ENCODE results near the gene RTTN. TPM values are rescaled to one million over a fixed set of nuclear protein-coding genes. Genes with fewer than 3 reads are reported as not detected.

RTTN gene
- total RNA-seq, 1 donor from 2014 or later, result 9.4 TPM

GRCh38 chr18:70216788-70217187 is 11.3 kb upstream of the RTTN start:
- DNase-seq (ENCODE audit: missing footprints), result no peak
- intact Hi-C loops (cut with DNase I), result no loop called here
- ATAC-seq, result no peak

GRCh38 chr18:70207181-70207580 is 1.7 kb upstream of the RTTN start:
- DNase-seq (ENCODE audit: missing footprints) (no peak), ATAC-seq (no peak)
- intact Hi-C loops (cut with DNase I), result no loop called here

- DNase-seq (ENCODE audit: missing footprints) (no peak), ATAC-seq (no peak)
- intact Hi-C loops (cut with DNase I), result no loop called here
Observed at GRCh38 chr18:70200286-70200685, 5.2 kb downstream of the RTTN start.

- DNase-seq (ENCODE audit: missing footprints), result no peak
- ATAC-seq, result no peak
- intact Hi-C loops (cut with DNase I), result loop anchor here (5.0 kb wide), 1 partner anchor 254 kb away; no protein-coding TSS in a partner anchor
Observed at GRCh38 chr18:70197844-70198243, 7.6 kb downstream of the RTTN start.

GRCh38 chr18:70197026-70197425 is 8.5 kb downstream of the RTTN start:
- ATAC-seq, result no peak
- no peak for DNase-seq (ENCODE audit: missing footprints)
- intact Hi-C loops (cut with DNase I), result loop anchor here (5.0 kb wide), 1 partner anchor 255 kb away; no protein-coding TSS in a partner anchor

- peak; percentile 64 for ATAC-seq
- intact Hi-C loops (cut with DNase I), result loop anchor here (2.0 to 5.0 kb wide), 2 partner anchors 239 to 256 kb away; no protein-coding TSS in a partner anchor
- no peak for DNase-seq (ENCODE audit: missing footprints)
Observed at GRCh38 chr18:70195852-70196434, 9.5 kb downstream of the RTTN start.

- DNase-seq (ENCODE audit: missing footprints), result no peak
- intact Hi-C loops (cut with DNase I), result loop anchor here (2.0 to 5.0 kb wide), 2 partner anchors 240 to 257 kb away; no protein-coding TSS in a partner anchor
- peak; percentile 78 for ATAC-seq
Observed at GRCh38 chr18:70195014-70195614, 10.4 kb downstream of the RTTN start.

- intact Hi-C loops (cut with DNase I), result loop anchor here (2.0 kb wide), 1 partner anchor 240 kb away; no protein-coding TSS in a partner anchor
- DNase-seq (ENCODE audit: missing footprints) (no peak), ATAC-seq (no peak)
Observed at GRCh38 chr18:70194227-70194890, 11.1 kb downstream of the RTTN start.

GRCh38 chr18:70190529-70190928 is 15.0 kb downstream of the RTTN start:
- DNase-seq (ENCODE audit: missing footprints) (no peak), ATAC-seq (no peak)
- intact Hi-C loops (cut with DNase I), result no loop called here

- DNase-seq (ENCODE audit: missing footprints) (no peak), ATAC-seq (no peak)
- intact Hi-C loops (cut with DNase I), result no loop called here
Observed at GRCh38 chr18:70188113-70188512, 17.4 kb downstream of the RTTN start.

- no peak for DNase-seq (ENCODE audit: missing footprints)
- intact Hi-C loops (cut with DNase I), result no loop called here
- no peak for ATAC-seq
Observed at GRCh38 chr18:70183441-70183840, 22.0 kb downstream of the RTTN start.

- intact Hi-C loops (cut with DNase I), result no loop called here
- DNase-seq (ENCODE audit: missing footprints), result no peak
- ATAC-seq, result no peak
Observed at GRCh38 chr18:70182548-70182947, 22.9 kb downstream of the RTTN start.

- DNase-seq (ENCODE audit: missing footprints), result no peak
- no peak for ATAC-seq
- intact Hi-C loops (cut with DNase I), result no loop called here
Observed at GRCh38 chr18:70181725-70182124, 23.8 kb downstream of the RTTN start.

- DNase-seq (ENCODE audit: missing footprints) (no peak), ATAC-seq (no peak)
- intact Hi-C loops (cut with DNase I), result no loop called here
Observed at GRCh38 chr18:70181015-70181414, 24.5 kb downstream of the RTTN start.

GRCh38 chr18:70176537-70176936 is 28.9 kb downstream of the RTTN start:
- ATAC-seq (no peak), DNase-seq (ENCODE audit: missing footprints) (no peak)
- intact Hi-C loops (cut with DNase I), result no loop called here

GRCh38 chr18:70175216-70175615 is 30.3 kb downstream of the RTTN start:
- DNase-seq (ENCODE audit: missing footprints) (no peak), ATAC-seq (no peak)
- intact Hi-C loops (cut with DNase I), result no loop called here

GRCh38 chr18:70172225-70172624 is 33.3 kb downstream of the RTTN start:
- ATAC-seq (no peak), DNase-seq (ENCODE audit: missing footprints) (no peak)
- intact Hi-C loops (cut with DNase I), result no loop called here

- ATAC-seq (no peak), DNase-seq (ENCODE audit: missing footprints) (no peak)
- intact Hi-C loops (cut with DNase I), result no loop called here
Observed at GRCh38 chr18:70169747-70170146, 35.7 kb downstream of the RTTN start.

- ATAC-seq (no peak), DNase-seq (ENCODE audit: missing footprints) (no peak)
- intact Hi-C loops (cut with DNase I), result no loop called here
Observed at GRCh38 chr18:70166668-70167067, 38.8 kb downstream of the RTTN start.

GRCh38 chr18:70165936-70166335 is 39.6 kb downstream of the RTTN start:
- no peak for ATAC-seq
- intact Hi-C loops (cut with DNase I), result no loop called here
- DNase-seq (ENCODE audit: missing footprints), result no peak
